CD14-positive monocyte (primary cell): ENCODE measurements around the gene REEP3. TPM values are rescaled to one million over a fixed set of nuclear protein-coding genes. Genes with fewer than 3 reads are reported as not detected.

Experiments
- DNase-seq, 3 donors: peaks; one replicate each; pipeline ENCODE4 v3.0.0-alpha.2; 2011 to 2022
- H2AFZ ChIP-seq: 2 replicates; pipeline ENCODE4 v1.6.0; 2012; ENCODE audit warnings: mild to moderate bottlenecking, low read depth, low read length, inconsistent platforms; ENCODE audit not compliant: insufficient read depth, poor library complexity, severe bottlenecking
- H3K27ac ChIP-seq, 2 donors: 1 replicate in 1 of 2; 2 replicates in 1 of 2; pipeline ENCODE4 v1.5.1; 2012 to 2013; ENCODE audit warnings: low read length in 2 of 2, control low read depth in 1 of 2, inconsistent platforms in 1 of 2, low read depth in 1 of 2, mild to moderate bottlenecking in 1 of 2
- H3K27me3 ChIP-seq, 2 donors: one replicate each; pipeline versions ENCODE4 v1.6.0 to v1.6.1; 2011 to 2013; ENCODE audit warnings: low read length in 2 of 2; ENCODE audit not compliant: control insufficient read depth in 2 of 2, insufficient read depth in 2 of 2
- H3K36me3 ChIP-seq, 2 donors: replicated peaks in 1 of 2; 1 replicate in 1 of 2; 2 replicates in 1 of 2; pipeline versions ENCODE4 v1.5.1 to v1.6.1; 2012 to 2013; ENCODE audit warnings: low read length in 2 of 2, control low read depth in 1 of 2, inconsistent platforms in 1 of 2, mild to moderate bottlenecking in 1 of 2; ENCODE audit not compliant: insufficient read depth in 2 of 2, control insufficient read depth in 1 of 2
- H3K4me1 ChIP-seq, 2 donors: 1 replicate in 1 of 2; 2 replicates in 1 of 2; pipeline versions ENCODE4 v1.5.1 to v1.6.1; 2012 to 2013; ENCODE audit warnings: low read length in 2 of 2, control low read depth in 1 of 2, inconsistent platforms in 1 of 2, mild to moderate bottlenecking in 1 of 2, moderate library complexity in 1 of 2; ENCODE audit not compliant: insufficient read depth in 2 of 2, control insufficient read depth in 1 of 2
- H3K4me2 ChIP-seq: replicated peaks from 2 replicates; pipeline ENCODE3; 2012; ENCODE audit warnings: low read length, moderate library complexity, mild to moderate bottlenecking; ENCODE audit not compliant: poor library complexity, severe bottlenecking; ENCODE audit errors: extremely low read depth
- H3K4me3 ChIP-seq, 3 experiments: fragments of 200-600 bp in 1 of 3; sonication (generic) in 1 of 3; replicated peaks in 1 of 3; 1 replicate in 2 of 3; 2 replicates in 1 of 3; pipeline ENCODE4 v1.5.1; 2011 to 2013; ENCODE audit warnings: low read length in 3 of 3, mild to moderate bottlenecking in 3 of 3, control low read depth in 2 of 3, low read depth in 2 of 3, inconsistent platforms in 1 of 3, moderate library complexity in 1 of 3
- H3K79me2 ChIP-seq: 2 replicates; pipeline ENCODE4 v1.6.0; 2012; ENCODE audit warnings: mild to moderate bottlenecking, control low read depth, inconsistent platforms, low read length, moderate library complexity; ENCODE audit not compliant: insufficient read depth
- H3K9ac ChIP-seq: 2 replicates; pipeline ENCODE4 v1.6.0; 2017; ENCODE audit warnings: low read length, mild to moderate bottlenecking; ENCODE audit not compliant: insufficient read depth, poor library complexity, severe bottlenecking
- H3K9me3 ChIP-seq, 2 donors: replicated peaks in 1 of 2; 1 replicate in 1 of 2; 2 replicates in 1 of 2; pipeline versions ENCODE4 v1.5.1 to v1.6.1; 2012 to 2013; ENCODE audit warnings: low read length in 2 of 2, control low read depth in 1 of 2; ENCODE audit not compliant: control insufficient read depth in 1 of 2, insufficient read depth in 1 of 2
- H4K20me1 ChIP-seq: 2 replicates; pipeline ENCODE4 v1.6.0; 2012; ENCODE audit warnings: mild to moderate bottlenecking, low read length, control low read depth, moderate library complexity; ENCODE audit not compliant: insufficient read depth
- H3K27ac Mint-ChIP-seq, 7 donors: one replicate each; pipeline ENCODE4 v1.8.0; 2020; ENCODE audit warnings: mild to moderate bottlenecking in 7 of 7, mixed read lengths in 7 of 7, moderate library complexity in 6 of 7, inconsistent platforms in 2 of 7
- H3K27me3 Mint-ChIP-seq, 3 donors: one replicate each; pipeline ENCODE4 v1.8.0; 2021 to 2022; ENCODE audit warnings: low read depth in 3 of 3, mild to moderate bottlenecking in 3 of 3, mixed read lengths in 3 of 3, moderate library complexity in 3 of 3, inconsistent platforms in 1 of 3
- H3K36me3 Mint-ChIP-seq, 2 donors: one replicate each; pipeline ENCODE4 v1.8.0; 2020; ENCODE audit warnings: mixed read lengths in 2 of 2, inconsistent platforms in 1 of 2, mild to moderate bottlenecking in 1 of 2
- H3K4me1 Mint-ChIP-seq: one replicate; pipeline ENCODE4 v1.8.0; 2020; ENCODE audit warnings: mild to moderate bottlenecking, mixed read lengths
- H3K4me3 Mint-ChIP-seq, 2 donors: one replicate each; pipeline ENCODE4 v1.8.0; 2020; ENCODE audit warnings: mild to moderate bottlenecking in 2 of 2, mixed read lengths in 2 of 2, moderate library complexity in 1 of 2
- H3K9me3 Mint-ChIP-seq, 7 donors: one replicate each; pipeline ENCODE4 v1.8.0; 2020 to 2022; ENCODE audit warnings: mixed read lengths in 7 of 7, mild to moderate bottlenecking in 6 of 7, moderate library complexity in 6 of 7, inconsistent platforms in 2 of 7
- CTCF ChIP-seq: fragments of 200-600 bp; IDR thresholded peaks from one replicate; pipeline ENCODE4 v1.8.0; 2022; ENCODE audit warnings: antibody characterized with exemption, mild to moderate bottlenecking
- WGBS: methylation state at CpG from one replicate; pipeline ENCODE4 v1.1.5; 2013; ENCODE audit warnings: missing lambda C conversion rate; ENCODE audit not compliant: insufficient coverage; 5-methylcytosine and 5-hydroxymethylcytosine counted together
- intact Hi-C, 2 donors: fragments of 100-400 bp; cut with micrococcal nuclease; formaldehyde crosslinking; loops; one replicate each; pipeline versions ENCODE4 v1.15.0 to v1.15.1; 2023
- polyA plus RNA-seq, 3 donors: library from polyadenylated mRNA; depleted of rRNA in 1 of 3; unstranded in 2 of 3; stranded (reverse) in 1 of 3; fragments of 300-500 nt in 2 of 3; fragments of >200 nt in 1 of 3; fragmentation: Illumina TruSeq in 2 of 3; gene quantifications; 1 replicate in 2 of 3; 2 replicates in 1 of 3; pipeline ENCODE4 v1.2.3, GENCODE V29; 2012 to 2021

Gene REEP3
- polyA plus RNA-seq, 3 donors: 9.1 to 17.7 (median 17.7) TPM

DNA sequence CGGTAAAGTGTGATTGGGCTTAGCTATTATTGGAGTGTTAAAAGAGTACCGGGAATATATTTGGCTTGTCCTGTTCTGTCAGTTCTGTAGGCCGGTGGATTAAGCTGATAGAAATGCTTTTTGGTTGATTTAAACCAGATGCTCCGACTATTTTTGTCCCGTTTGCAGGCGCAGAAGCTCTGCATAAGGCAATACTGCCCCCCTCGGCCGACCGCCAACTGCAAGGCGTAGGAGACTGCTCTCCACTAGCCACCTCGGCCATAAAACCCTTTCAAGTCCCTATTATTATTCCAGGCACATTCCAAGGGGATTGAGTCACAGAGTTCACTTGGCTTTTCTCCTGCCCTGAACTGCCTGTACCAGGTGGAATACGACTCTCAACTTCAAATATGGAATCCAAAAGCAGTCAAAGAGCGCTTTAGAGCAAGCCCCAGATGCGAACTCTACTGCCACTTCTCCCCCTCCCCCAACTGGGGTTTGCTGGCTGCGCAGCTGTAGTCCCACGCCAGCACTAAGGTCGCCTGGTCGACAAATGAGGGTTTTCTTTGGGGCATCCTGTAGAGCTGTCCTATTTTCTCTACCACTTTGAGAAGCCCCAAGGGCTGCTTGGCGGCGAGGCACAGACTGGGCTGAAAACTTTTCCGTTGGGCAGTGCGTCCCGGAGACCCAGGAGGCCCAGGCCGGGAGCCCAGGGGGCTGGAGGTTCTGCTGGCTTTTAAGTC is 108.3 kb downstream of the REEP3 start:
- Histone ChIP-seq H3K9me3 (no peaks in the 10 kb centered on the region), H3K4me3 (peak overlapping the region; percentile 66 to 85 (median 81)), H3K4me1 (peaks cover 42 to 50% of the 10 kb centered on the region in 2 donors), H3K4me2 (peak overlapping the region; percentile 95), H4K20me1 (no peaks in the 10 kb centered on the region), H2AFZ (peak overlapping the region; percentile 77), H3K36me3 (no peaks in the 10 kb centered on the region), H3K27ac (peak overlapping the region; percentile 84 to 86), H3K79me2 (no peaks in the 10 kb centered on the region), H3K9ac (peak overlapping the region; percentile 66), H3K27me3 (no peaks in the 10 kb centered on the region)
- Mint-ChIP-seq H3K27ac (peak overlapping the region; percentile 86 to 96 (median 92)), H3K27me3 (no peaks in the 10 kb centered on the region), H3K9me3 (no peaks in the 10 kb centered on the region), H3K36me3 (peaks cover 0 to 3% of the 10 kb centered on the region in 2 donors), H3K4me1 (peaks cover 47% of the 10 kb centered on the region), H3K4me3 (peak overlapping the region; percentile 94 to 95)
- DNase-seq: peak; percentile 55 to 74 (median 70)
- peak; percentile 87 for TF ChIP-seq CTCF
- intact Hi-C loops: loop anchor here (5.0 to 10.0 kb wide), 4 partner anchors 88 to 455 kb away; partner anchors contain the start of gene REEP3 (in 1 of the 2)
- WGBS: 0% methylated on average over 20 of the region's 24 CpGs

- intact Hi-C loops: loop anchor here in 1 of 2 donors (5.0 to 10.0 kb wide), 2 partner anchors 358 to 456 kb away; no protein-coding TSS in a partner anchor
- Histone ChIP-seq H3K9ac (peak overlapping the region; percentile 66), H3K9me3 (no peaks in the 10 kb centered on the region), H2AFZ (peak overlapping the region; percentile 77), H3K27ac (peak overlapping the region; percentile 84 to 86), H3K27me3 (no peaks in the 10 kb centered on the region), H3K4me3 (peak overlapping the region; percentile 66 to 85 (median 81)), H3K36me3 (no peaks in the 10 kb centered on the region), H3K79me2 (no peaks in the 10 kb centered on the region), H4K20me1 (no peaks in the 10 kb centered on the region), H3K4me2 (peak overlapping the region; percentile 95), H3K4me1 (peaks cover 44 to 50% of the 10 kb centered on the region in 2 donors)
- Mint-ChIP-seq H3K27me3 (no peaks in the 10 kb centered on the region), H3K27ac (peak overlapping the region; percentile 87 to 97 (median 93)), H3K9me3 (no peaks in the 10 kb centered on the region), H3K36me3 (no peaks in the 10 kb centered on the region), H3K4me1 (peaks cover 54% of the 10 kb centered on the region), H3K4me3 (peak overlapping the region; percentile 95 to 97)
- peak; percentile 55 to 79 (median 71) for DNase-seq
- no peak for TF ChIP-seq CTCF
- under 1% methylated on average over 54 of the region's 70 CpGs for WGBS
These were observed 109.1 kb downstream of the REEP3 start for GRCh38 chr10:63630085-63630930.
